PC-9 (cell line): ENCODE data around the gene OFD1. TPM values are rescaled to one million over a fixed set of nuclear protein-coding genes. Genes with fewer than 3 reads are reported as not detected.

Experiments
- BruUV-seq: library from RNA; stranded (reverse); fragments of 400-500 nt; replicated peaks from 2 replicates; lab custom pipeline; 2021; lab: Mats Ljungman, UMichigan
- CTCF ChIA-PET: fragments of 300-600 bp; sonication (Branson Sonifier 250); formaldehyde crosslinking; loops from one replicate; lab custom pipeline; 2022; ENCODE audit warnings: antibody characterized with exemption; lab: Charles Lee
- POLR2A ChIA-PET: fragments of 300-600 bp; sonication (Branson Sonifier 250); formaldehyde crosslinking; loops from one replicate; lab custom pipeline; 2022; ENCODE audit warnings: antibody characterized with exemption; ENCODE audit not compliant: unreplicated experiment; lab: Charles Lee
- DNase-seq, 2 experiments: peaks; one replicate each; pipeline versions ENCODE4 v3.0.0 to v3.0.0-alpha.2; 2015 to 2022; ENCODE audit warnings: mixed read lengths in 1 of 2
- H2AFZ ChIP-seq: fragments of 200-600 bp; sonication (generic); 2 replicates; pipeline ENCODE4 v1.8.1; 2017; ENCODE audit warnings: antibody characterized with exemption
- H3F3A ChIP-seq: fragments of 200-600 bp; sonication (generic); 2 replicates; pipeline ENCODE4 v1.8.1; 2017; ENCODE audit warnings: antibody characterized with exemption, mild to moderate bottlenecking, low read depth; ENCODE audit not compliant: insufficient read depth
- H3K27ac ChIP-seq: fragments of 200-600 bp; sonication (generic); 2 replicates; pipeline ENCODE4 v1.6.1; 2016; ENCODE audit warnings: mixed run types
- H3K27me3 ChIP-seq: fragments of 200-600 bp; sonication (generic); 2 replicates; pipeline ENCODE4 v1.6.1; 2016; ENCODE audit warnings: low read depth, mixed run types; ENCODE audit not compliant: insufficient read depth
- H3K36me3 ChIP-seq: fragments of 200-600 bp; sonication (generic); 2 replicates; pipeline ENCODE4 v1.6.1; 2016; ENCODE audit warnings: low read depth, mixed run types
- H3K4me1 ChIP-seq: fragments of 200-600 bp; sonication (generic); replicated peaks from 2 replicates; pipeline ENCODE4 v1.6.1; 2016; ENCODE audit warnings: mixed run types; ENCODE audit not compliant: insufficient read depth
- H3K4me2 ChIP-seq: fragments of 200-600 bp; sonication (generic); 2 replicates; pipeline ENCODE4 v1.6.1; 2017; ENCODE audit warnings: mixed run types
- H3K4me3 ChIP-seq: fragments of 200-600 bp; sonication (generic); 2 replicates; pipeline ENCODE4 v1.6.1; 2016; ENCODE audit warnings: mixed run types
- H3K79me2 ChIP-seq: fragments of 200-600 bp; sonication (generic); 2 replicates; pipeline ENCODE4 v1.6.1; 2017; ENCODE audit warnings: low read depth, mixed run types
- H3K9me2 ChIP-seq: fragments of 200-600 bp; sonication (generic); 2 replicates; pipeline ENCODE4 v1.8.1; 2017; ENCODE audit warnings: mild to moderate bottlenecking; ENCODE audit not compliant: insufficient read depth
- H3K9me3 ChIP-seq: fragments of 200-600 bp; sonication (generic); 2 replicates; pipeline ENCODE4 v1.8.1; 2016; ENCODE audit warnings: low read depth; ENCODE audit not compliant: insufficient read depth
- H4K20me1 ChIP-seq: fragments of 200-600 bp; sonication (generic); 2 replicates; pipeline ENCODE4 v1.8.1; 2017; ENCODE audit not compliant: insufficient read depth
- EZH2 ChIP-seq: fragments of 200-600 bp; sonication (generic); IDR thresholded peaks from 2 replicates; pipeline ENCODE4 v1.8.0; 2017; ENCODE audit warnings: antibody characterized with exemption, low read depth
- intact Hi-C: fragments of 100-400 bp; cut with micrococcal nuclease; formaldehyde crosslinking; loops from one replicate; pipeline ENCODE4 v1.10.0; 2022; ENCODE audit not compliant: unreplicated experiment
- total RNA-seq: library from RNA; stranded (reverse); gene quantifications from 2 replicates; pipeline ENCODE4 v1.2.3, GENCODE V29; 2021
- TF ChIP-seq, protein P1 (sequence below): fragments of 200-600 bp; sonication (generic); conservative IDR thresholded peaks from 2 replicates; pipeline ENCODE4 v1.6.1; 2017; ENCODE audit warnings: mixed run types, antibody characterized with exemption, mild to moderate bottlenecking, moderate library complexity

Gene OFD1
- total RNA-seq, 1 experiment from 2014 or later, result 31.6 TPM

DNA sequence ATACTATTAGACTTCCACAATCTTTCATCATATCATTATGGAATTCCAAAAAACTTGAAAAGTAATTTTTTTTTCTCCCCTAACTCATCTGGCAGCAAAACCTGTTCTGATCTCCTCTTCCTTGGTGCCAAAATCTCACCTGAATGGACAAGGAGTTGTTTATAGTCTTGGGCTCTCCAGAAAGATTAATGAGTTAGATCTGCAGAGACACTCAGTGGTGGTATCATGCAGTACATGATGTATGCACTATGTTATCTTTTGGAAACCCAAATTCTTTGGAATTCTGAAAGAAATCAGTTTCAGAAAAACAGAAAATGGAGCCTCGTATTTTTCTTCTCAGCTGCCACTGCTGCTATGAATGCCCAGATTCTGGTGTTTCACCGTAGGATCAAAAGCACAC lies 70.7 kb downstream of the OFD1 start:
- H3K27ac ChIP-seq, result no peak overlapping the region
- no peaks in the 10 kb centered on the region for H4K20me1 ChIP-seq
- H3F3A ChIP-seq, result no peaks in the 10 kb centered on the region
- H3K4me2 ChIP-seq, result no peak overlapping the region
- DNase-seq, result no peak
- CTCF ChIA-PET, result no interaction called here
- no peaks in the 10 kb centered on the region for H3K4me1 ChIP-seq
- no peaks in the 10 kb centered on the region for H3K9me3 ChIP-seq
- no peaks in the 10 kb centered on the region for H3K9me2 ChIP-seq
- no peaks in the 10 kb centered on the region for H3K79me2 ChIP-seq
- BruUV-seq, result no TSS peak
- H3K4me3 ChIP-seq, result no peak overlapping the region
- POLR2A ChIA-PET, result no interaction called here
- H2AFZ ChIP-seq, result no peak overlapping the region
- peaks cover 8% of the 10 kb centered on the region for H3K27me3 ChIP-seq
- H3K36me3 ChIP-seq, result no peaks in the 10 kb centered on the region
- intact Hi-C loops, result no loop called here
- TF ChIP-seq EZH2, result no peak
- TF ChIP-seq, protein P1, sequence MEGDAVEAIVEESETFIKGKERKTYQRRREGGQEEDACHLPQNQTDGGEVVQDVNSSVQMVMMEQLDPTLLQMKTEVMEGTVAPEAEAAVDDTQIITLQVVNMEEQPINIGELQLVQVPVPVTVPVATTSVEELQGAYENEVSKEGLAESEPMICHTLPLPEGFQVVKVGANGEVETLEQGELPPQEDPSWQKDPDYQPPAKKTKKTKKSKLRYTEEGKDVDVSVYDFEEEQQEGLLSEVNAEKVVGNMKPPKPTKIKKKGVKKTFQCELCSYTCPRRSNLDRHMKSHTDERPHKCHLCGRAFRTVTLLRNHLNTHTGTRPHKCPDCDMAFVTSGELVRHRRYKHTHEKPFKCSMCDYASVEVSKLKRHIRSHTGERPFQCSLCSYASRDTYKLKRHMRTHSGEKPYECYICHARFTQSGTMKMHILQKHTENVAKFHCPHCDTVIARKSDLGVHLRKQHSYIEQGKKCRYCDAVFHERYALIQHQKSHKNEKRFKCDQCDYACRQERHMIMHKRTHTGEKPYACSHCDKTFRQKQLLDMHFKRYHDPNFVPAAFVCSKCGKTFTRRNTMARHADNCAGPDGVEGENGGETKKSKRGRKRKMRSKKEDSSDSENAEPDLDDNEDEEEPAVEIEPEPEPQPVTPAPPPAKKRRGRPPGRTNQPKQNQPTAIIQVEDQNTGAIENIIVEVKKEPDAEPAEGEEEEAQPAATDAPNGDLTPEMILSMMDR, result no peak

DNA sequence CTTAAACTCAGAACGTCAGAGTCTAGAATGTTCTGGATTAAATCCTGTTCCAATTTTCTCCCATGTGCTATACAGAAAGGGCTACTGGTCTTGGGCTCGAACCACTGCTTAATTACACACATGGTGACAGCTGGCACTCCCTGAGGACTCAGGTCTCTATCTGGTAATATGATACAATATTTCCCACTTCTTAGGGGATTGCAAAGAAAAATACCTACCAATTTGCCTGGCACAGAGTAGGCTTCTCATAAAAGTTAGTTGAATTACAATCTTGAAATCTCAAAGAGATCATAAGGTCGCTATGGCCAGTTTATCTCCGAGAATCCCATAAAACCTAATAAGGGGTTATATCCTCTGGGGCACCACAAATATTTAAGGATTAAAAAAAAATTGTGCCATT lies 73.7 kb downstream of the OFD1 start:
- intact Hi-C loops, result no loop called here
- no peaks in the 10 kb centered on the region for H3K9me3 ChIP-seq
- H3K27ac ChIP-seq, result no peak overlapping the region
- CTCF ChIA-PET, result no interaction called here
- no peak overlapping the region for H3K4me2 ChIP-seq
- no peaks in the 10 kb centered on the region for H4K20me1 ChIP-seq
- H3F3A ChIP-seq, result no peaks in the 10 kb centered on the region
- H3K36me3 ChIP-seq, result no peaks in the 10 kb centered on the region
- no TSS peak for BruUV-seq
- no peak for DNase-seq
- H3K27me3 ChIP-seq, result peaks cover 5% of the 10 kb centered on the region; the same call in 1 of the 2 replicates
- TF ChIP-seq, protein P1, result no peak
- TF ChIP-seq EZH2, result no peak
- no peaks in the 10 kb centered on the region for H3K4me1 ChIP-seq
- no peak overlapping the region for H2AFZ ChIP-seq
- H3K9me2 ChIP-seq, result no peaks in the 10 kb centered on the region
- POLR2A ChIA-PET, result no interaction called here
- H3K4me3 ChIP-seq, result no peak overlapping the region
- no peaks in the 10 kb centered on the region for H3K79me2 ChIP-seq

DNA sequence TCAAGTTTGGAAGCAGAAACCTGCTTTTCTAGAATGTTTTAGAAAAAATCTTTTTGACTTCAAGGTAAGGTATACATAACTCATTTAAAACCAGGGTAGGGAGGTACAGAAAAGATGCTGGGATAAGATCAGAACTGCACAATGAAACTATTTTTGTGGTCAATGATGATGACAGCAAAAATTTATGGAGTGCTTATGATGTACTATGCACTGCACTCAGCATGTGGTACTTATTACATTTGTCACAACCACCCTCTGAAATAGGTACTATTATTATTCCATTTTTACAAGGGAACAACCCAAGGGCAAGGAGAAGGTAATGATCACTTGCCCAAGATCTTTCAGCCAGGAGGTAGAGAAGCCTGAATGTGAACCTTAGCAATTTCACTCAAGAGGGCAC lies 74.3 kb downstream of the OFD1 start:
- no TSS peak for BruUV-seq
- H3K4me2 ChIP-seq, result no peak overlapping the region
- no peak for TF ChIP-seq EZH2
- TF ChIP-seq, protein P1, result no peak
- DNase-seq, result no peak
- no peaks in the 10 kb centered on the region for H3F3A ChIP-seq
- H4K20me1 ChIP-seq, result no peaks in the 10 kb centered on the region
- no peaks in the 10 kb centered on the region for H3K36me3 ChIP-seq
- H3K9me3 ChIP-seq, result no peaks in the 10 kb centered on the region
- no peaks in the 10 kb centered on the region for H3K4me1 ChIP-seq
- peaks cover 3% of the 10 kb centered on the region; the same call in 1 of the 2 replicates for H3K27me3 ChIP-seq
- ChIA-PET POLR2A (no interaction called here), CTCF (no interaction called here)
- H3K9me2 ChIP-seq, result no peaks in the 10 kb centered on the region
- H3K79me2 ChIP-seq, result no peaks in the 10 kb centered on the region
- H3K4me3 ChIP-seq, result no peak overlapping the region
- intact Hi-C loops, result no loop called here
- H3K27ac ChIP-seq, result no peak overlapping the region
- no peak overlapping the region for H2AFZ ChIP-seq
